NCI-H774 (cell line): ENCODE measurements around the gene ESRRA.

ENCODE experiments used
- DNase-seq: peaks from one replicate; lab custom pipeline; 2025; lab: John Stamatoyannopoulos, UW

The ESRRA gene

GRCh38 chr11:64275031-64275800, 30.1 kb upstream of the ESRRA start:
- DNase-seq = no peak

GRCh38 chr11:64275841-64276240, 29.5 kb upstream of the ESRRA start:
- DNase-seq = no peak

GRCh38 chr11:64276653-64277431, 28.5 kb upstream of the ESRRA start:
- no peak for DNase-seq

GRCh38 chr11:64278576-64279190, 26.6 kb upstream of the ESRRA start:
- DNase-seq = no peak

- no peak for DNase-seq
Observed at GRCh38 chr11:64281957-64282770, 23.2 kb upstream of the ESRRA start.

GRCh38 chr11:64283092-64283491, 22.2 kb upstream of the ESRRA start:
- no peak for DNase-seq

GRCh38 chr11:64284048-64284961, 21.0 kb upstream of the ESRRA start, which contains the start of gene BAD:
Gene BAD (minus strand): TSS chr11:64284665. CDS start chr11:64284368, 297 bp downstream.
- peak; percentile 94 for DNase-seq

GRCh38 chr11:64284962-64285884, 20.1 kb upstream of the ESRRA start, which contains the start of gene GPR137:
Gene GPR137 (plus strand): TSS chr11:64285848. CDS start chr11:64286525, 677 bp downstream.
- DNase-seq = peak; percentile 89

GRCh38 chr11:64285885-64286800, 19.2 kb upstream of the ESRRA start:
- peak; percentile 27 for DNase-seq

GRCh38 chr11:64286801-64287159, 18.5 kb upstream of the ESRRA start:
- DNase-seq = no peak

GRCh38 chr11:64287676-64288352, 17.5 kb upstream of the ESRRA start:
- DNase-seq = no peak

GRCh38 chr11:64288353-64288750, 17.0 kb upstream of the ESRRA start:
- DNase-seq = no peak

GRCh38 chr11:64289002-64289564, 16.2 kb upstream of the ESRRA start:
- DNase-seq = no peak

- no peak for DNase-seq
Observed at GRCh38 chr11:64290352-64291261, 14.7 kb upstream of the ESRRA start.

- DNase-seq = no peak
Observed at GRCh38 chr11:64291262-64291751, 14.0 kb upstream of the ESRRA start, which contains the start of gene KCNK4. Gene KCNK4 (plus strand): TSS chr11:64291302. CDS start chr11:64293019, 1,717 bp downstream.

GRCh38 chr11:64291752-64292459, 13.4 kb upstream of the ESRRA start:
- DNase-seq = no peak
